Measurements from ENCODE around the gene SOX13.

DNA sequence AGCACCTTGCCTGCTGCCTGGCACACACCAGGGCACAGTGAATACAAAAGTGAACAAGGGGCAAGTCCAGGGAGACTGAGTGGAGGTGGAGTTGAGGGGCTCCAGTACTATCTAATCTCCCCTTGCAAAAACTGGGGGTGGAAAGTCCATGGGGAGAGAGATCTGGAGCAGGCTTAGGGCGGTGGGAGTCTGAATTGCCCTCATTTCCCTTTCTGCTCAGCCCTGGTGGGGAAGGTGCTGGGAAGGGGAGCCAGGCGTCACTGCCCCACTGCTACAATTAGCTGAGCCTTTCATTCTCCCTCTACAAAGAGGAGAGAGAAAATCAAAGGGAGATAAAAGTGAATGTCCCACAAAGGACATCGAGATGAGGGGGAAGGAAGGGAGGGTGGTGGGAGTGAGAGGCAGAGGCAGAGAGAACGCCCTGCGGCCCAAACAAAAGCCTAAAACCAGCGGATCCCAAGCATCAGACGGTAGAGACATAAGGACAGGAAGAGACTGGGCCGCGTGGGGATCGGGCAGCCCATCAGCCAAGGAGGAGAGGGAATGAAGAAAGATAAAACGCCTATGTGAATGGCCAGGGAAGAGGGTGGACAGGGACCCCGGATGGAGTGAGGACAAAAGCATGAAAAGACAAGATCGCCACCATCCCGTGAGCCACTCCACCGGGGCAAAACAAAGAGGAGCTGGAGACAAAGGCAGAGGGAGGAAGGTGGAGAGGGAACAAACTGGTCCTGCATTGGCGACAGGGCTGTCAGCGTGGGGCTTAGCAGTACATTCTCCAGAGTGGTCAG, 46.8 kb upstream of the SOX13 start:
- TF ChIP-seq, protein P1, sequence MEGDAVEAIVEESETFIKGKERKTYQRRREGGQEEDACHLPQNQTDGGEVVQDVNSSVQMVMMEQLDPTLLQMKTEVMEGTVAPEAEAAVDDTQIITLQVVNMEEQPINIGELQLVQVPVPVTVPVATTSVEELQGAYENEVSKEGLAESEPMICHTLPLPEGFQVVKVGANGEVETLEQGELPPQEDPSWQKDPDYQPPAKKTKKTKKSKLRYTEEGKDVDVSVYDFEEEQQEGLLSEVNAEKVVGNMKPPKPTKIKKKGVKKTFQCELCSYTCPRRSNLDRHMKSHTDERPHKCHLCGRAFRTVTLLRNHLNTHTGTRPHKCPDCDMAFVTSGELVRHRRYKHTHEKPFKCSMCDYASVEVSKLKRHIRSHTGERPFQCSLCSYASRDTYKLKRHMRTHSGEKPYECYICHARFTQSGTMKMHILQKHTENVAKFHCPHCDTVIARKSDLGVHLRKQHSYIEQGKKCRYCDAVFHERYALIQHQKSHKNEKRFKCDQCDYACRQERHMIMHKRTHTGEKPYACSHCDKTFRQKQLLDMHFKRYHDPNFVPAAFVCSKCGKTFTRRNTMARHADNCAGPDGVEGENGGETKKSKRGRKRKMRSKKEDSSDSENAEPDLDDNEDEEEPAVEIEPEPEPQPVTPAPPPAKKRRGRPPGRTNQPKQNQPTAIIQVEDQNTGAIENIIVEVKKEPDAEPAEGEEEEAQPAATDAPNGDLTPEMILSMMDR (IDR thresholded peaks at IDR 0.05): no peak
- no peak for TF ChIP-seq EP300 (IDR thresholded peaks at IDR 0.05)
- TF ChIP-seq POLR2A (IDR thresholded peaks at IDR 0.05): no peak
